ENCODE measurements around the gene CRACR2A.

DNA sequence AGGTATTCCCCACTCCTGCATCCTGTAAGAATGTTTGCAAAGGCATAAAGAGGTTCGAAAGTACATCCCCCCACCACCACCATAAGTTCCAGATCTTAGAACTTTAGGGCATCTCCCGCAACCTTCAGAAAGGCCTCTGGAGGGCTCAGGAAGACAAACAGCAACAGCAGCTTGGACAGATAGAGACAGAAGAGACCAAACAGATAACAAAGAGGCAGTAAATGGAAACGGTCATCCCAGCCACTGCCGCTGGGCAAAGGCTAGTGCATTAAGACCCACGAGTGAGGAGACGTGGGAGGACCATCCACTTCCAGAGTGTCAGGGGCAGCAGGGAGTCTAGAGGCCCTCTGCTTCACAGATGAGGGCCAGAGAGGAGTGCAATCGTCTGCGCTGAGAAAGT, 124.3 kb downstream of the CRACR2A start:
- TF ChIP-seq, protein P1, sequence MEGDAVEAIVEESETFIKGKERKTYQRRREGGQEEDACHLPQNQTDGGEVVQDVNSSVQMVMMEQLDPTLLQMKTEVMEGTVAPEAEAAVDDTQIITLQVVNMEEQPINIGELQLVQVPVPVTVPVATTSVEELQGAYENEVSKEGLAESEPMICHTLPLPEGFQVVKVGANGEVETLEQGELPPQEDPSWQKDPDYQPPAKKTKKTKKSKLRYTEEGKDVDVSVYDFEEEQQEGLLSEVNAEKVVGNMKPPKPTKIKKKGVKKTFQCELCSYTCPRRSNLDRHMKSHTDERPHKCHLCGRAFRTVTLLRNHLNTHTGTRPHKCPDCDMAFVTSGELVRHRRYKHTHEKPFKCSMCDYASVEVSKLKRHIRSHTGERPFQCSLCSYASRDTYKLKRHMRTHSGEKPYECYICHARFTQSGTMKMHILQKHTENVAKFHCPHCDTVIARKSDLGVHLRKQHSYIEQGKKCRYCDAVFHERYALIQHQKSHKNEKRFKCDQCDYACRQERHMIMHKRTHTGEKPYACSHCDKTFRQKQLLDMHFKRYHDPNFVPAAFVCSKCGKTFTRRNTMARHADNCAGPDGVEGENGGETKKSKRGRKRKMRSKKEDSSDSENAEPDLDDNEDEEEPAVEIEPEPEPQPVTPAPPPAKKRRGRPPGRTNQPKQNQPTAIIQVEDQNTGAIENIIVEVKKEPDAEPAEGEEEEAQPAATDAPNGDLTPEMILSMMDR (IDR thresholded peaks at IDR 0.05) = no peak
- no peak for TF ChIP-seq EP300 (IDR thresholded peaks at IDR 0.05)
